Activated T-cell treated with anti-CD3 and anti-CD28 coated beads for 48 hours (primary cell): ENCODE results near the gene CITED1.
"Not testable (repeated sequence)": the region's sequence is repeated elsewhere in the genome, so short reads cannot be mapped to it uniquely, and the experiment has no call there.

ENCODE experiments used
- DNase-seq: peaks from one replicate; pipeline ENCODE4 v3.0.0-alpha.2; 2020; ENCODE audit warnings: low read depth

CITED1 gene, protein sequence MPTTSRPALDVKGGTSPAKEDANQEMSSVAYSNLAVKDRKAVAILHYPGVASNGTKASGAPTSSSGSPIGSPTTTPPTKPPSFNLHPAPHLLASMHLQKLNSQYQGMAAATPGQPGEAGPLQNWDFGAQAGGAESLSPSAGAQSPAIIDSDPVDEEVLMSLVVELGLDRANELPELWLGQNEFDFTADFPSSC

DNA sequence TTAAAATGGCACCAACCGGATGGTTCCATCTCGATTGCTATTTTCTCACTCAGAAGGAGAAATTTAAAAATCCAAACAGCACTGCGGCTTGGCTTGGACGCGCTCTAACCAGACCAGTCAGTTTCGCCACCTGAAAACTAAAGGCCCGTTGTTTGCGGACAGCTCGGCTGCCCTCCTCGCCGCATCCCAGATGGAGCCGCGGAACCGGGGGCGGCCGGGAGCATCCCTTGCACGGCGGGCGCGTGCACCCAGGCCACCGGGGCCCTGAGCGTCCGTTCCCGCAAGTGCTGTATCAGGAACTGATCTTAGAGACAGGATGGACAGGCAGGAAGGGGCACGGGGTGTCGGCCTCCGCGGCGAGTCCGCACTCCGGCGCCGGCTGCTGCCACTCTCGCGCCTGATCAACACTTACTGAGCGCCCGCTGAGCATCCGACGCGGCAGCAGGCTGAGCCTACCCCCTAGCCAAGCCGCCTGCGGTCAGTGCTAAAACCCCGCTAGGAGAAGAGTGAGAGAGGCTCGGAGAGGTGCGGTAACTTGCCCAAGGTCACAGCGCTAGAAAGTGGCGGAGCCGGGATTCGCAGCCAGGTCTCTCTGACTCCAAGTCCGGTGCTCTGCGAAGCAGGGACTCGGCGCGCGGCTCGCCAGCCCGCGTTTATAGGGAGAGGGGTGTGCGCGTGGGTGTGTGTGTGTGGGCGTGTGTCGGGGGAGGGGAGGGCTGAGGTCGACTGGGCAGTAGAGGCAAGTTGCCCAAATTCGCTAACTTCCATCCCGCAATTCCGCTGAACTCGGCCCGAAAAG is at the start of gene CITED1:
CITED1 (minus strand) TSS at position 629 of the 799 bp plus-strand sequence. CDS start 3,045 bp downstream, outside the sequence.
- no peak for DNase-seq

DNA sequence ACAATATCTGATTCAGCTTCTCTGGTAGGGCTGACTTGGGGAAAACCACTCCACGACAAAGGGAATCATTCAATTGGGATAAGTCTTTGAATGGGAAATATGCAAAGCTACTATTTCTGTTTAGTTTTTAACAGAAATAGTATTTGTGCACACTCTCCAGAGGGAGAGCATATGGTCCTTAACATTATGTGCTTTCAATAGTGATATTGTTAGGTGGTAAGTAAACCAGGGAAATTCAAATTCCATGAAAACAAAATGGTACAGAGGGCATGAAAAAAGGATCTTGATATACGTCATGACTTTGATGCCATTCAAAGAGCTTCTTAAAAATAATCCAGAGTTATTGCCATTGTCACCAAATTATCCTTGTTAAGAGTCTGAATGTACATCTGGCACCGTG is 47.1 kb upstream of the CITED1 start:
- DNase-seq, result no peak

DNA sequence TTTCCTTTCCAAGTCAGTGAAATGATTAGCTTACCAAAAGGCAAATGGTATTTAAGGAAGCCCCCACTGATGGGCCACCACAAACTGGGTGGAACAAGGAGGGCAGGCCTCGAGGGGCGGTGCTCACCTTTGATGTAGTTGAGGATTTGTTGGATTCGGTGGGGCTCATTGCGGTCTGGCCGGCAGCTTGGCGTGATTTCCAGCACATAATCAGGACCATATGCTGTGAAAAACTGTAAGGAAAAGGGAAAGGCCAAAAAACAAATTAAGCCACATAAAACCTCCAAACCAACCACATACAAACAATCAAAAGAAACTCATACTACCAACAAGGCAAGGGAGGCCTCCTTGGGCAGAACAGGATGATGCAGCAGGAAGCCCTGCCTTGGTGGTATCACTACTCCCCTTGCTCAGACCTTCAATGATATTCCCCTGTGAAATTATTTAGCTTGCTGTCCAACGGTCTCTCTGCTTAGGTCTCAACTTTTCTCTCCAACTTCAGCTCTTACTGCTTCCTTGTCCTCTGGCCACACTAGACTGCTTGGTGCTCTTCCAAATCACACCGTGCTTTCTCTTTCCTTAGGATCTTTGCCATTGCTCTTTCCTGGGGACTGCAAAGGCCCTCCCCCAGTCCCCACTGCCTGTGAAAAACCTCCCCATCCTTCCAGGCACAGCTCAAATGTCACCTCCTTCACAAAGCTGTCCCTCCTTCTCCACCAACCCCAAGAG is 46.1 kb upstream of the CITED1 start:
- no peak for DNase-seq

DNA sequence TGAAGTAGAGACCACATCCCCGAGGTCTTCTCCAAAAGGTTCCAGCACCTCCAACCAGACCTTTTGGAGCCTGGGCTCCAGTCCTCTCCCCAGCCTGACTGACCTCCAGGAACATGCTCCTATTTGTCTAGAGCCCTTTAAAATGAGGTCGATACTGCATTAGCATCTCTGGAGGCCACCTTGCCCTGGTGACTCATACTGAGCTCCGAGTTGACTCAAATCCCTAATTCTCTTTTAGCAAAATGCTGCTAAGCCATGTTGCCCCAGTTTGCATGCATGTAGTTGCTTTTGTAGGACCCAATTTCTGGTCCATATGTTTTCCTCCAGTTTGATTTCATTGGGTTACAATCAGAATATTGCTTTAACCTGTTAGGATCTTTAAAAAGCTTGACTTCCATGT is 43.5 kb upstream of the CITED1 start:
- peak; percentile 1 for DNase-seq

DNA sequence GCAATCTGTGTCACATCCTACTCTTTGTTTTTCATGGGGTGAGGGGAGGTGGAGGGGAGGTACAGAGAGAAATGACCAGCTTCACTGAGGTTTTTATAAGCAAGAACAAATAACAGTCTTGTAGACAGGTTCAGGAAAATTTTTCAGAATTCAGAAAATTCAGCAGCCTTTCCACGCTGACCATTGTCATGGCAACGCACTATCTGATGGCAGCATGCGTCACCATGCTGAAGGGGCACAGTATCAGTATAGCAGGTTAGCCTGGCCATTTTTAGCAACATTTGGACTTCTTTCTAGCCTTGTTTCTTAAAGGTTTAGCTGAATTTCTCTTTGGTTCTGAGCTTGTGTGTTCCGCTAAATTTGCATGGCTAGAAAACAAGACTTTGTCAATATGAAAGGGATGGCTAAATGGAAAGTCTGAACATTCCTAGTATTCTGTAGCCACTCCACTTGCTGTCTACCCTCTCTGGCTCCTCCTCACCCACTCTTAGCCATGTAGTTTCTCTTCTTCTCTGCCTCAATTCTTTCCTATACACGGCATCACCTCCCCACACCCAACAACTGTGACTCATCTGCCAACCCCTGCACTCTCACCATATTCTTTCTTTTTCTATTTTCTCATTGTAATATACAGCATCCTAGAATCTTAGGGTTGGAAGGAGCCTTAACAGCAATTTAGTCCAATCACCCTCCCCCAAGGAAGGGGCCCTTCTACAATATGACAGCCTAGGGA is 42.7 kb upstream of the CITED1 start:
- peak; percentile 4 for DNase-seq

DNA sequence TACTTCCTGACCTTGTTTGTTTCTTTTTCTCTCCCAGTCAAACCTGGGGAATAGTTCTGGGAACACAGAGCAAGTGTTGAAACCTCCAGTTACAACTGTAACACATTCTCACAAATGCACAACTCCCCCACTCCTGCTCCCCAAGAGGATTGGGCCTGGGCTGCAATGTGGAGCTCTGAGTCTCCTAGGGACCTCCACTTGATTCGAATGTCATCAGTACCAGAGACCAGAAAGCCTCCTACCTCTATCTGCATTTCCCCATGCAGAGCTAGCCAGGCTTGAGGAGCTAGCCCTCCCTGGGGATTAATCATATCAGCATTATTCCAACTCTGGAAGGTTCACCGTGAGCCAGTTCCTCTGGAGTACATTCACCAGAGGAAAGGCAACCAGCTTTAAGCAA is 41.7 kb upstream of the CITED1 start:
- DNase-seq, result no peak

DNA sequence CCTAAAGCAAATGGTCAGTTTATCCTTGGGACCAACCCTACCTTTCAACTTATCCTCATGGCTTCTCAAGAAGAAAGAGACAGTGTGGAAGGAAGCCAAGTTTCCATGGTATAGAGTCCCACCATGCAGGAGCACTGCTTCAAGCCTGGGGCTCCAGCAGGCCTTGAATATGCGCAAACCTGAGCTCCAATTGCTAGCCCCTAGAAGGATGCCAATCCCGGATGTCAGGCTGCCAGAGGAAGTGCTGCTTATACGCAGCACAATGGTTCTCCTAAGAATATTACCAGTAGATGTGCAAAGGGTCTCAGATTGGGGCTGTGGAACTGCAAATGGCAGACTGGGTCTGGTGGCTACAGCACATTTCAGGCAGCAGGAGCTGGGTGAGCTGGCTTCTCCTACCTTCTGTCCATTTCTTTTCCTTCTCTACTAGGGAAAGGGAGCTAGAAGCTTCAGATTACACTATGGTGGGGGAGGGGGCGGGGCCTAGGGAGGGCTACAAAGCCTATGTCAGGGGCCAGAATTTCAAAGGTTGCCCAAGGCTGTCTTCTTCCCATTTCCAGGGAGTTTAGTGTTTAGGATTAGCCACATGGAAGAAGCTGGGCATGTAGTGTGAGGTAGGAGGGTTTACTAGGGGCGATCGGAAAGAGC is 40.7 kb upstream of the CITED1 start:
- DNase-seq, result no peak

DNA sequence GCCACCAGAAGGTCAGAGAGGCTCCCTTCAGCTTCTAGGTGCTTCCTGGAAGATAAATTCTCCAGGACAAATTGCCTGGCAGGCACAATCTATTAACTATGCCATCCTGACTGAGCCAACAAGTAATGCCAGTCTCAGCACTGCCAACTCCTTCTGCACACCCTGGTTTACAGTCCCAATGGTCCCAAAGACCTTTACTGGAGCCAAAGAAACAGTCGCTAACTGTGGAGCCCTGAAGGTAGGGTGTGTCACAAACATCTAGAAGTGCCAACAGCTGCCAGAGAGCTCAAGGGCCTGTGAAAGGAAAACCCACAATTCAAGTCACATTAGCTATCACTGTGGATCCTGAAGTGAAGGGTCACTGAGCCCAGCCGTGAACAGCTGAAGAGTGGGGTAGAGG is 34.9 kb upstream of the CITED1 start:
- no peak for DNase-seq

DNA sequence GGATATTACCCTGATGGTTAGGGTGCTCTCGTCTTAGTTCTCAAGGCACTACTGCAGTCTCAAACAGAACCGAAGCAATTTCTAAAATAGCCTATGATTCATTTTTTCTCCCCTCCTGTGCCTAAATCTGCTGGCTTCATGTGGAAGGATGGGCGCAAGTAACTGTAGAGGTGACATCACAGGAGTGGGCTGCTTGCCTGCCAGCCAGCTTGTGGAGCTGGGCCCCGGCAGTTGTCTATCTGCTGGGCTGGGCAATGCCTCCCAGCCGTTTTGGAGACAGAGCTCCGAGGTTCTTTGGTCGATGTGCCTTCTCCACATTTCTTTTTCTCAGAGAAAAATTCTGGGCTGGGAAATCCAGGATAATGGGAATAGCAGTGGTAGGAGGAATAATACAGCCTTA is 34.3 kb upstream of the CITED1 start:
- no peak for DNase-seq

DNA sequence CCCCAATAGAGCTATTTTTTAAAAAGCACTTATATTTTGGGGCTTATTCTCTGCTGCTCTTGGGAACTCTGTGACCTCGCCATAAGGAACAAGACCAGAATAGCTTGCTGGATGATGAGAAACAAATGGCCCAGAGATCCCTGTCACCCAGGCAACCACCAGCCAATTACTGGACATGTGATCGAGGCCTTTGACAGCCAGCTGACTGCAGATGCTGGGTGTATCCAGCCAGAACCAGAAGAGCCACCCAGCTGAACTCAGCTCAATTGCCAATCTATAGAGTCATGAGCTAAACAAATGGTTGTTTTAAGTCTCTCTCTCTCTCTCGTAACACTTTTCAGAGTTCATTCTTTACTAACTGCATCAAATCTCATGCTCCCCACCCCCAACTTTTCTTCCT is 24.4 kb upstream of the CITED1 start:
- DNase-seq, result no peak

DNA sequence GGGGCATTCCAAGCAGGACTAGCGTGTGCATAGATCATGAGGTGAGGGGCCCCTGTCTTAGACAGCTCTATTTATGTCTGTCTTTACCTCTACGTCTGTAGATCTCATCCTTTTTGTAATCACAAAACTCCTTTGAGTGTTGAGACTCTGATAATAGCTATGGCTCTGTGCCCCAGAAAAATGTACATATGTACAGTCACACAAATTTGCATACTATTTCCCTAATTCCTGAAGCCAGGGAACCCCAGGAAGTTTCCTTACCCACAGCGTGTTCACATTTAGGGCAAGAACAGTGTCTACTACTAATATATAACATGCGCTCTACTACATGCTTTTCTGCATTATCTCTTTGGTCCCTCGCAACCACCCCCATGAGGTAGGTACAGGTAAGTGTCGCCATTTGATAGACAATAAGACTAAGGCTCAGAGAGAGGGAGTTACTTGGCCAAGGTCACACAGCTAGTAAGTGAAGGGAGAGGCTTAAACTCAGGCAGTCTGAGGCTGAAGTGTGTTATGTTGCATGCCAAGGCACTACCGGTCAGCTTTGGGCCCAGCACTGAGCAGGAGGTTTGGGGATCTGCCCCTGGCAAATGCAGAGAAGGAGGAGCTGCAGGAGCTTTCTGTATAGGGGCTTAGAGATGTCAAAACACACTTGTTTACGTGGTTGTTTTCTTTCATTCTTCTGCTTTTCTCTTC is 21.0 kb upstream of the CITED1 start:
- DNase-seq, result no peak

DNA sequence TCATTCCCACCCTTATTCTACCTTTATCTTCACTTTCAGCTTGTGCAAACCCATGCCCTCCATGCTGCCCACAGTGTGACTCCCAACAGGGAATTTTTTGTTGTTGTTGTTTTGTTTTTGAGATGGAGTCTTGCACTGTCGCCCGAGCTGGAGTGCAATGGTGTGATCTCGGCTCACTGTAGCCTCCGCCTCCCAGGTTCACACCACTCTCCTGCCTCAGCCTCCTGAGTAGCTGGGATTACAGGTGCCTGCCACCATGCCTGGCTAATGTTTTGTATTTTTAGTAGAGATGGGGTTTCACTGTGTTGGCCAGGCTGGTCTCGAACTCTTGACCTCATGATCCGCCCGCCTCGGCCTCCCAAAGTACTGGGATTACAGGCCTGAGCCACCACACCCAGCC is 13.9 kb upstream of the CITED1 start:
- DNase-seq, result not testable (repeated sequence)

DNA sequence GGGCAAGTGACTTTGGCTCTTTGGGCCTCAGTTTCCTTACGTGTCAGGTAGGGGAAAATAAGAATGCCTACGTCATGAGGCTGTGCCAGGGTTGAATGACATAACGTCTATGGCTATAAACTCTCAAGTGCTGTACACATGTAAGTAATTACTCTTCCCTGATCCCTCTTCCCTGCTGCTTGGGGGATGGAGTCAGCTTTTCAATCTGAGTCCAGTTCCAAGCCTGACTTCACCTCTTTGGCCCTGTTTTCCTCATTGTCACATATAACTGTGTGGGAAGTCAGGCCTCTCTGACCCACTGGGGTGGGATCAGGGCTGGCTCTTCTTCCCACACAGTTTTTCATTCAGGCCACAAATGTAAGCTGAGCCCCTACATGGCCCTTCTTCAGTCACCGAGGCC is 11.4 kb upstream of the CITED1 start:
- no peak for DNase-seq

DNA sequence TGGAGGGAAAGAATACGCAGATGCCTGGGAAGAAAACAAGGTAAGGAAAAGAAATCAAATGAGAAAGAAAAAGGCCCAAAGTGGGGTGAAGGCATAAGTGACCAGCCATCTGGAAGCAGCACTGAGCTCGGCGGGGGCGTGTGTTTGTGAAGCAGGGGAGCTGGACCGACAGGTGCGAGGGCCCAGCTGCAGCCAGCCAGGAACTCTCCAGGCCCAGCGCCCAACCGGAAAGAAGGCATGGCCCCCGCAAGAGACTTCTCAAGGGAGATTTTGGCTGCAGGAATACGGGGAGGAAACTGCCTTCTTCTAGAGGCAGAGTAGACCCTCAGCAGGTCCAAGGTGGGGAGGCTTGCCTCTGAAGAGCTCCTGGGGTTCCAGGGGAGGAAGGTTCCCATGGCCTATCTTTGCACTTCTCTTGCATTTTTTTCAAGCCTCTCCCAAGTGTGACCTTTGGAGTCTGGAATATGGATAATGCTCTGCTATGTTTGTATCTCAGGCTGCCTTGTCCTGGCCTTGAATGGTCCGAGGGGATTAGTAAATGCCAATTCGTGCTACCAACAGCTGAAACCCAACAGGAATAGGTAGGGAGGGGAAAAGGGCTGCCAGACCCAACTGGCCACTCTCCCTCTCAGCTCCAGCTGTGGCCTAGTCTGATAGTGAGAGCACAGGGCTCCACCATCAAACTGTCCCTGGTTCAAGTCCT is 10.8 kb upstream of the CITED1 start:
- no peak for DNase-seq

DNA sequence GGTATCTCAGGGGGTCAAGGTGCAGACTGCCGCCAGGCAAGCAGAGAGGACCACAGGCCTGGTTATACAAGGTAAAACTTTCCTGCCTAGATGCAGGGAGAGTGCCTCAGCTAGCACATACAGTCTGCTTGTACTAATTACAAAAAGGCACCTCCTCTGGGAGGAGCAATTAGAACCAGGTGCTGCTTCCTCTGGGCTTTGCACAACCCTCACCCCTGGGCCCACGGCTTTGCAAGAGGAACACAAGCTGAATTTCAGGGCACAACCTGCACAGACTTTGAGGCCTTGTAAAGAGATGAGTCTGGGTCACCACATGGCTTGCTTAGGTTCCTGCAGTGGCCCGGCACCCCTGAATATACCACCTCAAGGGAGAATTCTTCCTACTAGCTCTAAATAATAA is 9.2 kb upstream of the CITED1 start:
- no peak for DNase-seq

DNA sequence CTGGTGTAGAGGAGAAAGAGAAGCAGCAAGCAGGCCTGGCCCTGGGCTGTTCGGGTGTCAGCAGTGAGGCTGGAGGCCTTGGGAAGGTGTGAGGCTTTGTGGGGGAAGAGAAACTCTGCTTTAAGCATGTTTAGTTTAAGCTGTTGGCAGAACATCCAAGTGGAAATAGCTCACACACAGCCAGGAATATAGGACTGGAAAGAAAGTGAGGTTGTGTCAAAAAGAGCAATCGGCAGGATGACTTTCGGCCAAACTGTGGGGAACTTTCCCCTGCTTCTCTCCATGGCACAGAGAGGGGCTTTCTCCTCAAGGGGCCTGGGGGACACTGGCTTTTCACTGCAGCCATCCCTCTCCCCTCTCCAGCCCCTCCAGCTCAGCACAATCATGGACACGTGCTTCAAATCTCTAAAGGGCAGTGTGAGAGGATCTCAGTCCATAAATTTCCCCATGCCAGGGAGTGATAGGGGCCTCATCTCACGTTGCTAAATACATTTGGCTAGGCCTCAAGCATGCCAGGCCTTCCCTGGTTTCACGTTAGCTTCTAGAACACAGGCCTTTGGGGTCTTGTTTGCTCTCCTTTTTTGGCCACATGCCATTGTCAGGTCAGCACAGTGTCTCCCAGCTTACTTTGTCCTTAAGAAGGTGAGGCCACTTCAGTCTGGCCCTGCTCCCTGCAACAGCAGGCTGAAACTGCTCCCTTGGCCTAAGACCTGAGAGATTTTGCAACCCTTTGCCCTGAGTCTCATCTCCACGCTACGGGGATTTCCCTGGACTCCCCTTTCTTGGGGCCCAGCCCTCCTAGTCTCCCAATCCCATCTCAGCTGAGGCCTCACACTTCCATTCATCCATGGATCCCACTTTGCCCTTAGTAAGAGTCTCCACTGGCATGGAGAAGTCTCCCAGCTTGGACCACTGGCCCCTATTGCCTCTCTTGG is 8.3 kb upstream of the CITED1 start:
- no peak for DNase-seq

DNA sequence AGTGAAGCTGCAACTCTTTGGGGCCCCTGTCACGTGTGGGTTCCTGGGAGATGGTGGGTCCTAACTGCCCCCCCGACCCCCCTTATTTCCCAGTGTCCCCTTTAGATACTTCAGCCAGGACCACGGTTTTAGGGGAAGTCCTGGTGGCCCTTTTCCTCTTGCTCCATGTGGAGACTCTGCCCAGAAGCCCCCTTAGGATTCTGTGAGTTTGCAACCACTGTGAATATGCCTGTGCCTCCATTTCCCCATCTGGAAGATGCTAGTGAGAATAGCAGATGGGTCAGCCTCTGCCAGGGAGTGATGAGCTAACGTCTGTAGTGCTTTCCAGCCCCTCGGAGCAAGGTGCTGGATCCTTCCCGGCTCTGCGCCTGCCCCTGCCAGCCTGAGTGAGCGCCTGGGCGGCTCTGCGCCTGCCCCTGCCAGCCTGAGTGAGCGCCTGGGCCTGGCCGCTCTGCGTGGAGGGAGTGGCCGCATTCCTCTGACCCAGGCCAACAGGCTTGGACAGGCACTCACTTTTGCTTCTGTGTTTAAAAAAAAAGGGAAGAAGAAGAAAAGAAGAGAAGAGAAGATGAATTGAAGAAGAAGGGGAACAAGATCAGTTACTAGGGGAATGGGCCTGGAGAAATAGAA is 6.7 kb upstream of the CITED1 start:
- DNase-seq, result no peak

DNA sequence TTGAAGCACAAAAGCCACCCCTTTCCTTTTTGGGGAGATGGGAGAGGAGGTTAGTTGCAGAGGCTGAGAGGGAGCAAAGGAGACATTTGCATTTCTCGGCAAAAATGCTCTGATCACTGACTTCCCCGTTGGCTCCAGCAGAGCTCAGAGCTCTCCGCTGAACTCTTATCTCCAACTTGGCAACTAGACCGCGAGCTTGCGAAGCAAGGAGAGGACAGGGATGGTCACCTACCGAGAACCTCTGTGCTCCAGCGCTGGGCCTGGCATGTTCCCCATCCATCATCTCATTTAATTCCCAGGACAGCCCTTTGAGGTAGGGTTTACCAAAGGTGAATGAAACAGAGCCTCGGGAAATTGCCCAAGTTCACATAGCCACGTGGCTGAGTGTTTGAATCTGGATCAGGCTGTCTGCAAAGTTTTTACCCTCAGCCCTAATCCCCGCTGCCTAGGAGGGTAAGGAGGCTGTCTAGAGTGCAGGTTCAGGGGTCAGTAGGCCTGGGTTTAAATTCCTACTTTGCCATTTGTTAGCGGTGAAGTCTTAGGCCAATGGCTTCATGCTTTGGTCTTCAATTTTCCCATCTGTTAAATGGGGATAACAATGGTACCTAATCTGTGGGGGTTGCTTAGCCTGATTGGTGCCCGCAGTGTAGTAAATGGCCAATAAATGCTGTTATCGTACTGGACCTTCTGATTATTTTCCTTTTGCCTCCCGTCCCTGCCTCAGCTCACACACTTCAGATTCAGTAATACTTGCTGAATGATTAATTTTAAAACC is 3.8 kb upstream of the CITED1 start:
- DNase-seq, result no peak
